Measurements from ENCODE around the gene NNT.

NNT gene

GRCh38 chr5:43582082-43583005 is 20.6 kb upstream of the NNT start:
- Histone ChIP-seq H3K27me3 (ENCODE audit: insufficient read depth, low read length, poor library complexity, severe bottlenecking) (no peaks in the 10 kb centered on the region), H3K4me2 (ENCODE audit: low read depth, low read length, poor library complexity, severe bottlenecking) (no peak overlapping the region), H3K36me3 (ENCODE audit: insufficient read depth, low read length) (no peaks in the 10 kb centered on the region), H2AFZ (ENCODE audit: low read length) (no peak overlapping the region), H3K9me2 (replicated peaks; ENCODE audit: low read depth, low read length) (no peaks in the 10 kb centered on the region), H4K20me1 (ENCODE audit: insufficient read depth, low read length, poor library complexity, severe bottlenecking) (no peaks in the 10 kb centered on the region), H3K9ac (ENCODE audit: low read depth, low read length, poor library complexity, severe bottlenecking) (no peak overlapping the region), H3F3A (ENCODE audit: low read depth) (no peaks in the 10 kb centered on the region), H3K9me3 (ENCODE audit: insufficient read depth, low read depth, low read length) (no peaks in the 10 kb centered on the region), H3K4me1 (ENCODE audit: insufficient read depth, low read length, poor library complexity, severe bottlenecking) (no peaks in the 10 kb centered on the region), H3K79me2 (ENCODE audit: insufficient read depth, low read length) (no peaks in the 10 kb centered on the region), H3K4me3 (ENCODE audit: low read length, poor library complexity, severe bottlenecking) (no peak overlapping the region)
- TF ChIP-seq CTCF (conservative IDR thresholded peaks at IDR 0.05; ENCODE audit: low read length) (no peak), EZH2phosphoT487 (IDR thresholded peaks at IDR 0.05; ENCODE audit: borderline replicate concordance) (no peak)

GRCh38 chr5:43583724-43584123 is 19.3 kb upstream of the NNT start:
- TF ChIP-seq CTCF (conservative IDR thresholded peaks at IDR 0.05; ENCODE audit: low read length) (no peak), EZH2phosphoT487 (IDR thresholded peaks at IDR 0.05; ENCODE audit: borderline replicate concordance) (no peak)
- Histone ChIP-seq H3K9me2 (replicated peaks; ENCODE audit: low read depth, low read length) (no peaks in the 10 kb centered on the region), H3K36me3 (ENCODE audit: insufficient read depth, low read length) (no peaks in the 10 kb centered on the region), H3K27me3 (ENCODE audit: insufficient read depth, low read length, poor library complexity, severe bottlenecking) (no peaks in the 10 kb centered on the region), H3K4me1 (ENCODE audit: insufficient read depth, low read length, poor library complexity, severe bottlenecking) (no peaks in the 10 kb centered on the region), H4K20me1 (ENCODE audit: insufficient read depth, low read length, poor library complexity, severe bottlenecking) (no peaks in the 10 kb centered on the region), H3K4me3 (ENCODE audit: low read length, poor library complexity, severe bottlenecking) (no peak overlapping the region), H3K9me3 (ENCODE audit: insufficient read depth, low read depth, low read length) (no peaks in the 10 kb centered on the region), H2AFZ (ENCODE audit: low read length) (no peak overlapping the region), H3K9ac (ENCODE audit: low read depth, low read length, poor library complexity, severe bottlenecking) (no peak overlapping the region), H3K4me2 (ENCODE audit: low read depth, low read length, poor library complexity, severe bottlenecking) (no peak overlapping the region), H3K79me2 (ENCODE audit: insufficient read depth, low read length) (no peaks in the 10 kb centered on the region), H3F3A (ENCODE audit: low read depth) (no peaks in the 10 kb centered on the region)

DNA sequence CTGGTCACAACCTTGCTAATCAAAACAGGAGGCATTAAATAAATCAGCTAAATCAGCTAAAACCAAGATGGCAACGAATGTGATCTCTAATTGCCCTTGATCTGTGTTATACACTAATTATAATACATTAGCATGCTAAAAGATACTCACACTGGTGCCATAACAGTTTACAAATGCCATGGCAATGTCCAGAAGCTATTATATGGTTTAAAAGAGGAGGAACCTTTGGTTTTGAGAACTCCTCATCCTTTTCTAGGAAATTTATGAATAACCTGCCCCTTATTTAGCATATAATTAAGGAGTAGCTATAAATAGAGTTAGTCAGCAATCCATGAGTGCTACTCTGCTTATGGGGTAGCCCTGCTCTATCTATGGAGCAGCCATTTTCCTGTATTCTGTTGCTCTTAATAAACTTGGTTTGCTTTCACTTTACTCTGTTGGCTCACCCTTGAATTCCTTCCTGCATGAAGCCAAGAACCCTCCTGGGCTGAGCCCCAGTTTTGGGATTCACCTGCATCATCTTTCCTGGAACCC is 18.7 kb upstream of the NNT start:
- Histone ChIP-seq H3K4me1 (ENCODE audit: insufficient read depth, low read length, poor library complexity, severe bottlenecking) (no peaks in the 10 kb centered on the region), H3K27me3 (ENCODE audit: insufficient read depth, low read length, poor library complexity, severe bottlenecking) (no peaks in the 10 kb centered on the region), H3K4me3 (ENCODE audit: low read length, poor library complexity, severe bottlenecking) (no peak overlapping the region), H3K79me2 (ENCODE audit: insufficient read depth, low read length) (no peaks in the 10 kb centered on the region), H2AFZ (ENCODE audit: low read length) (no peak overlapping the region), H4K20me1 (ENCODE audit: insufficient read depth, low read length, poor library complexity, severe bottlenecking) (no peaks in the 10 kb centered on the region), H3K4me2 (ENCODE audit: low read depth, low read length, poor library complexity, severe bottlenecking) (no peak overlapping the region), H3K36me3 (ENCODE audit: insufficient read depth, low read length) (no peaks in the 10 kb centered on the region), H3K9me3 (ENCODE audit: insufficient read depth, low read depth, low read length) (no peaks in the 10 kb centered on the region), H3K9me2 (replicated peaks; ENCODE audit: low read depth, low read length) (no peaks in the 10 kb centered on the region), H3F3A (ENCODE audit: low read depth) (no peaks in the 10 kb centered on the region), H3K9ac (ENCODE audit: low read depth, low read length, poor library complexity, severe bottlenecking) (no peak overlapping the region)
- TF ChIP-seq EZH2phosphoT487 (IDR thresholded peaks at IDR 0.05; ENCODE audit: borderline replicate concordance) (no peak), CTCF (conservative IDR thresholded peaks at IDR 0.05; ENCODE audit: low read length) (no peak)

Data from Loucy (cell line).